Stimulated activated naive B cell treated with anti-CD40 and anti-IgM and Interleukin-4, amounts not matched to agents 10 μg/mL and 1 μg/mL and 100 μg/mL, for 72 hours (primary cell): Measurements from ENCODE around the gene DENND4A.
"Not testable (repeated sequence)": the region's sequence is repeated elsewhere in the genome, so short reads cannot be mapped to it uniquely, and the experiment has no call there.

Source experiments
- ATAC-seq, 2 donors: fragments of 150-1000 bp; cut with Tn5 transposase; replicated peaks; 2 replicates each; pipeline ENCODE4 v1.10.0; 2021; ENCODE audit warnings: moderate library complexity in 1 of 2
- DNase-seq: peaks from one replicate; pipeline ENCODE4 v3.0.0; 2021
- H3K27ac Mint-ChIP-seq: one replicate; pipeline ENCODE4 v1.8.0; 2022; ENCODE audit warnings: mild to moderate bottlenecking, mixed read lengths
- H3K27me3 Mint-ChIP-seq, 2 donors: one replicate each; pipeline ENCODE4 v1.8.0; 2022; ENCODE audit warnings: mixed read lengths in 2 of 2
- H3K36me3 Mint-ChIP-seq, 2 donors: one replicate each; pipeline ENCODE4 v1.8.0; 2022; ENCODE audit warnings: mixed read lengths in 2 of 2, mild to moderate bottlenecking in 1 of 2
- H3K4me1 Mint-ChIP-seq, 2 donors: one replicate each; pipeline ENCODE4 v1.8.0; 2022; ENCODE audit warnings: mixed read lengths in 2 of 2, mild to moderate bottlenecking in 1 of 2
- H3K4me3 Mint-ChIP-seq, 2 donors: one replicate each; pipeline ENCODE4 v1.8.0; 2022; ENCODE audit warnings: mild to moderate bottlenecking in 2 of 2, mixed read lengths in 2 of 2, moderate library complexity in 1 of 2
- H3K9me3 Mint-ChIP-seq, 2 donors: one replicate each; pipeline ENCODE4 v1.8.0; 2022; ENCODE audit warnings: mixed read lengths in 2 of 2, mild to moderate bottlenecking in 1 of 2

DENND4A gene

GRCh38 chr15:65811011-65811733, 19.1 kb upstream of the DENND4A start:
- H3K4me3 Mint-ChIP-seq, DNase-seq, H3K27me3 Mint-ChIP-seq, H3K9me3 Mint-ChIP-seq, H3K27ac Mint-ChIP-seq, H3K36me3 Mint-ChIP-seq: not testable (repeated sequence)
- H3K4me1 Mint-ChIP-seq: peaks cover 10 to 29% of the 10 kb centered on the region in 2 donors
- peak in 1 of 2 donors; percentile 47 for ATAC-seq

- H3K27me3 Mint-ChIP-seq: no peaks in the 10 kb centered on the region
- no peaks in the 10 kb centered on the region for H3K36me3 Mint-ChIP-seq
- H3K4me3 Mint-ChIP-seq: no peak overlapping the region
- peaks cover 6 to 12% of the 10 kb centered on the region in 2 donors for H3K4me1 Mint-ChIP-seq
- no peak overlapping the region for H3K27ac Mint-ChIP-seq
- ATAC-seq (no peak), DNase-seq (no peak)
- peaks cover 0 to 1% of the 10 kb centered on the region in 2 donors for H3K9me3 Mint-ChIP-seq
Observed at GRCh38 chr15:65806397-65806796, 14.3 kb upstream of the DENND4A start.

GRCh38 chr15:65805019-65805745, 13.1 kb upstream of the DENND4A start:
- peaks cover 8 to 11% of the 10 kb centered on the region in 2 donors for H3K4me1 Mint-ChIP-seq
- DNase-seq: no peak
- H3K9me3 Mint-ChIP-seq: no peaks in the 10 kb centered on the region
- H3K27me3 Mint-ChIP-seq: no peaks in the 10 kb centered on the region
- H3K36me3 Mint-ChIP-seq: no peaks in the 10 kb centered on the region
- H3K27ac Mint-ChIP-seq: no peak overlapping the region
- no peak for ATAC-seq
- H3K4me3 Mint-ChIP-seq: no peak overlapping the region

GRCh38 chr15:65804252-65804931, 12.3 kb upstream of the DENND4A start:
- Mint-ChIP-seq H3K9me3 (no peaks in the 10 kb centered on the region), H3K4me3 (no peak overlapping the region), H3K27ac (no peak overlapping the region), H3K27me3 (no peaks in the 10 kb centered on the region), H3K36me3 (no peaks in the 10 kb centered on the region), H3K4me1 (peaks cover 7% of the 10 kb centered on the region in 2 donors)
- DNase-seq (no peak), ATAC-seq (no peak)

- H3K4me1 Mint-ChIP-seq: peaks cover 22 to 32% of the 10 kb centered on the region in 2 donors
- no peaks in the 10 kb centered on the region for H3K27me3 Mint-ChIP-seq
- no peaks in the 10 kb centered on the region for H3K36me3 Mint-ChIP-seq
- H3K27ac Mint-ChIP-seq: no peak overlapping the region
- no peaks in the 10 kb centered on the region for H3K9me3 Mint-ChIP-seq
- DNase-seq (no peak), ATAC-seq (no peak)
- H3K4me3 Mint-ChIP-seq: no peak overlapping the region
Observed at GRCh38 chr15:65801229-65801805, 9.2 kb upstream of the DENND4A start.

GRCh38 chr15:65796610-65797078, 4.6 kb upstream of the DENND4A start:
- DNase-seq: no peak
- peak overlapping the region in 1 of 2 donors; percentile 60 for H3K4me3 Mint-ChIP-seq
- H3K4me1 Mint-ChIP-seq: peaks cover 34 to 63% of the 10 kb centered on the region in 2 donors

GRCh38 chr15:65795663-65796216, 3.6 kb upstream of the DENND4A start:
- H3K4me1 Mint-ChIP-seq: peaks cover 32 to 57% of the 10 kb centered on the region in 2 donors
- H3K9me3 Mint-ChIP-seq: no peaks in the 10 kb centered on the region
- H3K36me3 Mint-ChIP-seq: peaks cover 0 to 3% of the 10 kb centered on the region in 2 donors
- H3K27ac Mint-ChIP-seq: peak overlapping the region; percentile 11
- DNase-seq (no peak), ATAC-seq (no peak)
- H3K27me3 Mint-ChIP-seq: no peaks in the 10 kb centered on the region
- no peak overlapping the region for H3K4me3 Mint-ChIP-seq

More at GRCh38 chr15:65796610-65797078, 4.6 kb upstream of the DENND4A start:
- H3K36me3 Mint-ChIP-seq: peaks cover 0 to 3% of the 10 kb centered on the region in 2 donors
- peak overlapping the region; percentile 11 for H3K27ac Mint-ChIP-seq
- ATAC-seq: no peak
- H3K9me3 Mint-ChIP-seq: no peaks in the 10 kb centered on the region
- H3K27me3 Mint-ChIP-seq: no peaks in the 10 kb centered on the region

- Mint-ChIP-seq H3K4me1 (peaks cover 30 to 65% of the 10 kb centered on the region in 2 donors), H3K27ac (peak overlapping the region; percentile 99)
Observed at GRCh38 chr15:65793818-65794104, 1.7 kb upstream of the DENND4A start.

GRCh38 chr15:65792988-65793817, 1.1 kb upstream of the DENND4A start:
- H3K4me1 Mint-ChIP-seq: peaks cover 30 to 68% of the 10 kb centered on the region in 2 donors

More at GRCh38 chr15:65793818-65794104, 1.7 kb upstream of the DENND4A start:
- Mint-ChIP-seq H3K9me3 (no peaks in the 10 kb centered on the region), H3K4me3 (peak overlapping the region; percentile 7 to 47), H3K36me3 (peaks cover 0 to 10% of the 10 kb centered on the region in 2 donors), H3K27me3 (no peaks in the 10 kb centered on the region)
- ATAC-seq: no peak
- no peak for DNase-seq

GRCh38 chr15:65791335-65792137, 557 bp downstream of the DENND4A start:
- DNase-seq (no peak), ATAC-seq (peak in 1 of 2 donors; percentile 45)
- peak overlapping the region; percentile 99 for H3K27ac Mint-ChIP-seq
- H3K4me1 Mint-ChIP-seq: peaks cover 24 to 64% of the 10 kb centered on the region in 2 donors
- H3K9me3 Mint-ChIP-seq: no peaks in the 10 kb centered on the region
- H3K27me3 Mint-ChIP-seq: no peaks in the 10 kb centered on the region
- H3K4me3 Mint-ChIP-seq: peak overlapping the region; percentile 86 to 92
- peaks cover 2 to 14% of the 10 kb centered on the region in 2 donors for H3K36me3 Mint-ChIP-seq

More at GRCh38 chr15:65792988-65793817, 1.1 kb upstream of the DENND4A start:
- peak overlapping the region; percentile 86 to 92 for H3K4me3 Mint-ChIP-seq
- ATAC-seq: no peak
- H3K27ac Mint-ChIP-seq: peak overlapping the region; percentile 99
- DNase-seq: no peak
- H3K27me3 Mint-ChIP-seq: no peaks in the 10 kb centered on the region
- H3K36me3 Mint-ChIP-seq: peaks cover 2 to 10% of the 10 kb centered on the region in 2 donors
- H3K9me3 Mint-ChIP-seq: no peaks in the 10 kb centered on the region

GRCh38 chr15:65790694-65791334, 1.3 kb downstream of the DENND4A start:
- DNase-seq (no peak), ATAC-seq (no peak)
- peak overlapping the region; percentile 99 for H3K27ac Mint-ChIP-seq
- no peaks in the 10 kb centered on the region for H3K9me3 Mint-ChIP-seq
- no peaks in the 10 kb centered on the region for H3K27me3 Mint-ChIP-seq
- H3K4me3 Mint-ChIP-seq: peak overlapping the region; percentile 86 to 92
- H3K4me1 Mint-ChIP-seq: peaks cover 18 to 57% of the 10 kb centered on the region in 2 donors
- H3K36me3 Mint-ChIP-seq: peaks cover 2 to 14% of the 10 kb centered on the region in 2 donors

GRCh38 chr15:65789759-65790425, 2.2 kb downstream of the DENND4A start:
- Mint-ChIP-seq H3K27me3 (no peaks in the 10 kb centered on the region), H3K36me3 (peaks cover 3 to 14% of the 10 kb centered on the region in 2 donors), H3K4me3 (peak overlapping the region; percentile 82 to 92), H3K27ac (peak overlapping the region; percentile 84), H3K9me3 (no peaks in the 10 kb centered on the region), H3K4me1 (peaks cover 17 to 57% of the 10 kb centered on the region in 2 donors)
- DNase-seq (no peak), ATAC-seq (no peak)
